Measurements from ENCODE around the gene SLC22A15.
A peak's percentile ranks its signal among the peaks of the same experiment; 100 is the strongest.

The SLC22A15 gene

DNA sequence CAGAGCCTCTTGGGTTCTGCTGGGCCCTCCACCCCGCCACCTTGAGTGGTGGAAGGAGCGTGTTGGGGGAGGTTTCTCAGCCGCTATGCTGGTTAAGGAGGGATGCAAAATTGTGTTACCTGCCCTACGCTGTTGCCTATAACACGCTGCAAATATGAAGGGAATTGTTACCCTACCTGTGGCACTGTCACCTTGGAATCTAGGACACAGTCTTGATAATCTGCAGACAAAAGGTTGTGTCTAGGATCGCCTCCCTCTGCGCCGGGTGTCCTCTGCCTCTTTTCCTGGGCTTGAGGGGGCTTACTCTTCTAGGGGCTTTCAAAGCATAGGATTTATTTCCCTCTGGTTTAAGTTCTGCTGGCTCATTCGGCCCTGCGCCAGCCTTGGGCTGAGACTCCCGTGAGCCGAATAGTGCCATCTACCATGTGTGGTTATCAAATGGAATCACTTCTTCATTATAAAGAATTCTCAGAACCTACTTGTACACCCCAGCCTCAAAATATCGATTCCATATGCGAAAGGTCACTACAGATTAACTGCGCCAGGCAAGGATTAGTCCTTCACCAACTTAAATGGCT, 697 bp downstream of the SLC22A15 start:
- TF ChIP-seq, protein P1, sequence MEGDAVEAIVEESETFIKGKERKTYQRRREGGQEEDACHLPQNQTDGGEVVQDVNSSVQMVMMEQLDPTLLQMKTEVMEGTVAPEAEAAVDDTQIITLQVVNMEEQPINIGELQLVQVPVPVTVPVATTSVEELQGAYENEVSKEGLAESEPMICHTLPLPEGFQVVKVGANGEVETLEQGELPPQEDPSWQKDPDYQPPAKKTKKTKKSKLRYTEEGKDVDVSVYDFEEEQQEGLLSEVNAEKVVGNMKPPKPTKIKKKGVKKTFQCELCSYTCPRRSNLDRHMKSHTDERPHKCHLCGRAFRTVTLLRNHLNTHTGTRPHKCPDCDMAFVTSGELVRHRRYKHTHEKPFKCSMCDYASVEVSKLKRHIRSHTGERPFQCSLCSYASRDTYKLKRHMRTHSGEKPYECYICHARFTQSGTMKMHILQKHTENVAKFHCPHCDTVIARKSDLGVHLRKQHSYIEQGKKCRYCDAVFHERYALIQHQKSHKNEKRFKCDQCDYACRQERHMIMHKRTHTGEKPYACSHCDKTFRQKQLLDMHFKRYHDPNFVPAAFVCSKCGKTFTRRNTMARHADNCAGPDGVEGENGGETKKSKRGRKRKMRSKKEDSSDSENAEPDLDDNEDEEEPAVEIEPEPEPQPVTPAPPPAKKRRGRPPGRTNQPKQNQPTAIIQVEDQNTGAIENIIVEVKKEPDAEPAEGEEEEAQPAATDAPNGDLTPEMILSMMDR (IDR thresholded peaks at IDR 0.05): no peak
- Histone ChIP-seq H3K4me1 (ENCODE audit: control insufficient read depth in 1 of 2, insufficient read depth in 1 of 2, low read depth in 1 of 2, low read length in 1 of 2) (peaks cover 60 to 62% of the 10 kb centered on the region in 2 experiments), H3K27ac (peak overlapping the region; percentile 96), H3K9me3 (no peaks in the 10 kb centered on the region), H3K4me3 (ENCODE audit: low read depth in 1 of 2, low read length in 1 of 2) (peak overlapping the region; percentile 78 to 93), H3K36me3 (no peaks in the 10 kb centered on the region), H3K27me3 (no peaks in the 10 kb centered on the region)

- no peaks in the 10 kb centered on the region for H3K9me3 ChIP-seq
- H3K27me3 ChIP-seq: no peaks in the 10 kb centered on the region
- no peaks in the 10 kb centered on the region for H3K36me3 ChIP-seq
- H3K4me3 ChIP-seq (ENCODE audit: low read depth in 1 of 2, low read length in 1 of 2): peak overlapping the region; percentile 78 to 93
- peaks cover 67 to 68% of the 10 kb centered on the region in 2 experiments for H3K4me1 ChIP-seq (ENCODE audit: control insufficient read depth in 1 of 2, insufficient read depth in 1 of 2, low read depth in 1 of 2, low read length in 1 of 2)
- peak overlapping the region; percentile 96 for H3K27ac ChIP-seq
- TF ChIP-seq, protein P1 (IDR thresholded peaks at IDR 0.05): no peak
Observed at GRCh38 chr1:115977499-115978258, 1.4 kb downstream of the SLC22A15 start.

GRCh38 chr1:115978292-115978941, 2.1 kb downstream of the SLC22A15 start:
- H3K27ac ChIP-seq: peak overlapping the region; percentile 96
- H3K9me3 ChIP-seq: no peaks in the 10 kb centered on the region
- no peaks in the 10 kb centered on the region for H3K36me3 ChIP-seq
- H3K4me3 ChIP-seq (ENCODE audit: low read depth in 1 of 2, low read length in 1 of 2): peak overlapping the region; percentile 78 to 93
- H3K4me1 ChIP-seq (ENCODE audit: control insufficient read depth in 1 of 2, insufficient read depth in 1 of 2, low read depth in 1 of 2, low read length in 1 of 2): peaks cover 74 to 76% of the 10 kb centered on the region in 2 experiments
- TF ChIP-seq, protein P1 (IDR thresholded peaks at IDR 0.05): no peak
- H3K27me3 ChIP-seq: no peaks in the 10 kb centered on the region

GRCh38 chr1:115980156-115980555, 3.8 kb downstream of the SLC22A15 start:
- TF ChIP-seq, protein P1 (IDR thresholded peaks at IDR 0.05): no peak
- Histone ChIP-seq H3K4me3 (ENCODE audit: low read depth in 1 of 2, low read length in 1 of 2) (no peak overlapping the region), H3K4me1 (ENCODE audit: control insufficient read depth in 1 of 2, insufficient read depth in 1 of 2, low read depth in 1 of 2, low read length in 1 of 2) (peaks cover 84% of the 10 kb centered on the region in 2 experiments)

DNA sequence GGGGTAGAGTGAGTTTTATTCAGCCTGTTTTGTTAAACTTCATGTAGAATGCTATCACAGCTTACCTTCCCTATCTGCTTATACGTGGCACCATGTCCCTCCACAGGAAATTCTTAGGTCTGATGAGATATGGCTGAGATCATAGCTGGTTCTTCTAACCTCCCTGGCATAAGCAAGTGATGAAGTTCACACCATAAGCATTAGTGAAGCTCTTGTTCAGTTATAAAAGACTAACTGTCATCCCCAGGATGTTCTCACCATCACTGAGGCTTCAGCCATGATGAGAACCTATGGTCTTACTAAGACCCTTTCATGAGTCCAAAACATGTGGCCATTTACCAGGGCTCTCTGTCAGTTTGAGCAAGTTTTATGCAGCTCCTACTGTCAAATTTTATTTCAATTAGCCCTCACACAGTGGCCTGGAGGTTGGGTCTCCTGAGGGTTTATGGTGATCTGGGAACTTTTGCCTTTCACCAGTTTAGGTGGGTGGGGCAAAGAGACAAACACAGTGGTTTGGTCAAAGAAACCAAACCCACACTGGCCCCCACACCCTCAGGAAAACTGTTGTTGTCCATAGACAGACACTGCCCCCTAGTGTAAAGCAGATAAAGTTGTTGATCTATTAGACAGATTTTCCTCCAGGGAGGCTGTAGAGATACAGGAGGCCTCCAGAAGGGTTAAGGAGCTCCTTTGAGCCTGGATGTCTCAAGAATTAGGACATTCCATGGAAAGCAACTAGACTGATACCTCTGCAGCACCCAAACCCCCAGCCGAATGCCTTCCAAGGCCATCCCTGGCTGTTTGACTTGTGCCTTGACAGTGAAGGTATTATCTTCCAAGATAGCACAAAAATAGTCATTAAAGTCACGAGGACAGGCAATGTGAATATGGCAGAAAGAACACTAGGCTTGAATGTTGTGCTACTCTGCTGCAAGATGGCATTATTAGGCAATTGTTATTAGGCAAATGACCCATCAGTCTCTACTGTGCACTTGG, 5.0 kb downstream of the SLC22A15 start:
- Histone ChIP-seq H3K4me3 (ENCODE audit: low read depth in 1 of 2, low read length in 1 of 2) (peak overlapping the region; percentile 9 to 25), H3K27ac (peak overlapping the region; percentile 96), H3K27me3 (no peaks in the 10 kb centered on the region), H3K4me1 (ENCODE audit: control insufficient read depth in 1 of 2, insufficient read depth in 1 of 2, low read depth in 1 of 2, low read length in 1 of 2) (peaks cover 75 to 79% of the 10 kb centered on the region in 2 experiments), H3K9me3 (no peaks in the 10 kb centered on the region), H3K36me3 (peaks cover 7% of the 10 kb centered on the region)
- TF ChIP-seq, protein P1 (IDR thresholded peaks at IDR 0.05): peak; percentile 41

More at GRCh38 chr1:115980156-115980555, 3.8 kb downstream of the SLC22A15 start:
- Histone ChIP-seq H3K36me3 (peaks cover 1% of the 10 kb centered on the region), H3K9me3 (no peaks in the 10 kb centered on the region), H3K27me3 (no peaks in the 10 kb centered on the region), H3K27ac (peak overlapping the region; percentile 96)

Data from neutrophil (primary cell).